GM20000 (cell line): Measurements from ENCODE around the gene CAMK4.

Source experiments
- DNase-seq: peaks from one replicate; pipeline ENCODE4 v3.0.0; 2012; ENCODE audit warnings: low spot score
- CTCF ChIP-seq: IDR thresholded peaks from 2 replicates; pipeline ENCODE4 v1.5.1; 2012; ENCODE audit warnings: mild to moderate bottlenecking, control low read depth; ENCODE audit errors: extremely low read depth, missing control alignments

The CAMK4 gene

GRCh38 chr5:111469293-111469896 is 245.2 kb downstream of the CAMK4 start:
- DNase-seq = no peak

GRCh38 chr5:111469903-111470302 is 245.7 kb downstream of the CAMK4 start:
- DNase-seq = no peak
- TF ChIP-seq CTCF = no peak

More at GRCh38 chr5:111469293-111469896, 245.2 kb downstream of the CAMK4 start:
- no peak for TF ChIP-seq CTCF

GRCh38 chr5:111472096-111472495 is 247.9 kb downstream of the CAMK4 start:
- no peak for DNase-seq
- TF ChIP-seq CTCF = no peak

GRCh38 chr5:111472579-111472978 is 248.4 kb downstream of the CAMK4 start:
- peak; percentile 15 for DNase-seq
- no peak for TF ChIP-seq CTCF

GRCh38 chr5:111478266-111478665 is 254.1 kb downstream of the CAMK4 start:
- no peak for DNase-seq
- TF ChIP-seq CTCF = no peak

GRCh38 chr5:111478898-111479297 is 254.7 kb downstream of the CAMK4 start:
- TF ChIP-seq CTCF = no peak
- DNase-seq = no peak

GRCh38 chr5:111480346-111480745 is 256.2 kb downstream of the CAMK4 start:
- TF ChIP-seq CTCF = no peak
- no peak for DNase-seq
